ENCODE measurements around the gene RALGDS.

The RALGDS gene

DNA sequence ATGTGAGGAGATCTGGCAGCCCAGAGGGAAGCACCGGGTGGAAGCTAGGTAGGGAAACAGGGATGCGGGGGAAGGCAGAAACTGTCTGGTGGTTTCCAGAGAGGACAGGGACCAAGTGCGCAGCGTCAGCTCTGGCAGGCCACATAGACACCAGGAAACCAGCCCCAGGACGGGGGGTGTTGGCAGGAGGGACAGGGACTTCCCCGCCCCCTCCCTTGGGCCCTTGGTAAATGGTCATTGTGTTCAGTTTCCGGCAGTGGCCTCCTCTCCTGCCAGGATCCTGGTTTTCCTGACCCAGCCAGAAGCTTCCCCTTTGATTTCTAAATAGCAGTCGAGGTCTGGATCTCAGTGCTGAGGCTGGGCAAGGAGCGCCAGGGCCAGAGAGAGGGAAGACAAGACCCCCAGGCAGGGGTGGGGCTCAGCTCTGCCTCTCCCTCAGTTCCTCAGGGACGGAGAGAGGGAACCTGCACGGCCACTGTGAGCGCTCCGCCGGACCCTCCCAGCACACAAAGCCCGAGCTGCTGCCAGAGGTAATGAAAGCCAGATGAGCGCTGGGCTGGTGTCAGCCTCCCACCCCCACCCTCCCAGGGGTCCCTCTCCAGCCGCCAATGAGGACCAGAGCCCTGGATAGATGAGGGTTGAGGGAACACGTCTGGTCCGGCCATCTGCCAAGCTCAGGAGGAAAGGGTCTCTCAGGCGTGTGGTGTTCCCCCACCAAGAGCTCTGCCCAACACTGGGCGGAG, 1.8 kb downstream of the RALGDS start:
- peak; percentile 89 for DNase-seq (ENCODE audit: low spot score)

DNA sequence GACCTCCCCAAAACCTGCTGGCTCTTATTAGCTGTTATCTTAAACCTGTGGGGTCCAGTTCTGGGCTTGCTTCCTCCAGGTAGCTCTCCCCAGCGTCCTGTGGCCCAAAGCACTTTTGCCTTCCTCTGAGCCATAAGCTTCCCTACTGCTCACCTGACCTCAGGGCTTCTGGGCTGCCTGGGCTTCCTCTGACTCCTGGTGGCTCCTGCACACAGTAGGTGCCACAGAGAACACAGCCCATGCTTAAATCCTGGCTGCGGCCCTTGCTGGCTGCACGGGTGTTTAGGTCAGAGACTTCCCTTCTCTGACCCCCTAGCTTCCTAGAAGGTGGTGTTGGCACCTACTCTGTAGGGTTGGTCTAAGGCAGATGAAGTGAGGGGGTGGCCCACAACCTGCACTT, 2.5 kb downstream of the RALGDS start:
- DNase-seq (ENCODE audit: low spot score) = no peak

DNA sequence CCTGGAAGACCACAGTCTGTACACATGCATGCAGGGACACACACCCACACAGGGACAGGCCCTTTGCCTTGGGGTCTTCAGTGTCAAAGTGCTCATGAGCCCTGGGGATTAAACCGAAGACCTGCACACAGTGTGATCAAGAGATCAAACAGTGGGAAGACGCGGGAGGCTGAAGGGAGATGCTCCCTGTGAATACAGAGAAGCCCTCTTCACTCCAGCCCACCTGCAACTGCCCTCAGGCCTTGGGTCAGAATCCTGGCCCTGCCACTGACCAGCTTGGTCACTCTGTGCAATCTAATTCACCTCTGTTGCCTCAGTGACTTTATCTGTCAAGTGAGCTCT, 2.9 kb downstream of the RALGDS start:
- no peak for DNase-seq (ENCODE audit: low spot score)

DNA sequence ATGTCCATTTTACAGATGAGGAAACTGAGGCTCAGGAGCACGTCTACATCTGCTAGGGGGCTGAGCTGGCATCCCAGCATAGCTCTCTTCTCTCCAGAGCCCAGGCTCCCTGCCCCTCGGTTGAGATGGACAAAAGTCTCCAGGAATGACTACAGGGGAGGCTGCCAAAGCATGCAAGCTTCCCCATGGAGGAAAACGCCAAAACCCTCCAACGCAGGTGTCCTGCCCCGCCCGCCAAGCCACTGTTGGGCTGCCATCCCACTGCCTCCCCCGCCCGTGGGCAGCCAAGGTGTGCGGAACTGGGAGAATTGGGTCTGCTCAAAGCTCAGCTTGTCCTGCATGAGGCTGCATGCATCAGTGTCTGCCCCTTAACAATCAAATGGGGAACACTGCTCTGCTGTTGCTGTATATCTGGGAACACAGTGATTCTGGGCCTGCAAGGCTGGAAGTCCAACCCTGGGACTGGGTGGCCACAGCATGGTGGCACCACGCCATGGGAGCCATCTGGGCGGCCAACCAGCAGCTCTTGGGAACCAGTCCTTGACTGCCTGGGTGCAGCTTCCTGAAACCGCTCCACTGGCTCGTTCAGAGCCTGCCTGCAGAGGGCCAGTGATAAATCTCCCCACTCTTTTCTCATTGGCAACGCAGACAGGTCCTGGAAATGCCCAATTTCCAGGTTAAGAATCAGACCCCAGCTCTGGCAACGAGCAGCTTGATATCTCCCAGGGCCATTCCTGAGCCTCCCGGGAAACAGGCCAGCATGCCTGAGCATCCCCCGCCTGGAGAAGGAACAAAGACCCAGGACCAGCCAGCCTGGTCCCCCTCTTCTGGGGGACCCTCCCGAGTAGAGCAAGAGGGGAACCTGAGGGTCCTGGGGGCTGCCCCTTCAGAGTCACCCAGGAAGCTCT, 3.5 kb downstream of the RALGDS start:
- peak; percentile 90 for DNase-seq (ENCODE audit: low spot score)

DNA sequence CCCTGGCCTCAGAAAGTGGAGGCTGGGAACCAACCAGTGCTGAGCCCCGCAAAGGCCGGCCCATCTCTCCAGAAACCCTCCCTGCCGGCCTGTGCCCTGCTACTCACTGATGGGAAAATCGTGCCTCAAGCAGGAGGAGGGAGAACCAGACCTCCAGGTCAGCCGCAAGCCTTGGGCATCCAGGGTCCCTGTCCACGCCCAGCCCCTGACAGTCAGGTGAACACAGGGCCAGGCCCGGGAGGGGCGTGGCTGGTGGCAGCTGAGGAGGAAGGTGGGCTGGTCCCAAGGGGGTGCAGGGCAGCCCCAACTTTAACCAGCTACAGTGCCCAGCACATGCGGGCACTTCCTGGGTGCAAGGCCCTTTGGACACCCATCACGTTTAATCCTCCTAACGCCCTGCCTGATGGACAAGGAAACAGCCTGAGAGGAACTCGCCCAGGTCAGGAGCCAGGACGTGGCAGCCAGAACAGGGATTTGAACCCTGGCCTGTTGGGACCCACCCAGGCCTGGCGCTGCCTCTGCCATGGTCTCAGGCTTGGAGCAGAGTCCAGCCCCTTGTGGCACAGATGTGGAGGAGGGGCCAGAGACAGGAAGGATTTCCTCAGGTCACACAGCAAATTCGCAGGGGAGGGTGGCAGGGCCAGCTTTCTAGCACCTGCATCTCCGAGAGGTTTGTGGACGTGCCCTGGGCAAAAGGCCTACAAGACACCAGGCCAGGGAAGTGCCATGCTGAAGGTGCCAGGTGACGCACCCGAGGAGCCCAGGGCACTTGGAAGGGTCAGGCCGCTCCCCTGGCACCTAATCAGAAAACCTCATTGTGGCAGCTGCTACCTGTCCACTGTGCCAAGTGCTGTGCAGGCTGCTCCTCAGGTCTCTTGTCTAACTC, 4.5 kb downstream of the RALGDS start:
- DNase-seq (ENCODE audit: low spot score) = no peak

DNA sequence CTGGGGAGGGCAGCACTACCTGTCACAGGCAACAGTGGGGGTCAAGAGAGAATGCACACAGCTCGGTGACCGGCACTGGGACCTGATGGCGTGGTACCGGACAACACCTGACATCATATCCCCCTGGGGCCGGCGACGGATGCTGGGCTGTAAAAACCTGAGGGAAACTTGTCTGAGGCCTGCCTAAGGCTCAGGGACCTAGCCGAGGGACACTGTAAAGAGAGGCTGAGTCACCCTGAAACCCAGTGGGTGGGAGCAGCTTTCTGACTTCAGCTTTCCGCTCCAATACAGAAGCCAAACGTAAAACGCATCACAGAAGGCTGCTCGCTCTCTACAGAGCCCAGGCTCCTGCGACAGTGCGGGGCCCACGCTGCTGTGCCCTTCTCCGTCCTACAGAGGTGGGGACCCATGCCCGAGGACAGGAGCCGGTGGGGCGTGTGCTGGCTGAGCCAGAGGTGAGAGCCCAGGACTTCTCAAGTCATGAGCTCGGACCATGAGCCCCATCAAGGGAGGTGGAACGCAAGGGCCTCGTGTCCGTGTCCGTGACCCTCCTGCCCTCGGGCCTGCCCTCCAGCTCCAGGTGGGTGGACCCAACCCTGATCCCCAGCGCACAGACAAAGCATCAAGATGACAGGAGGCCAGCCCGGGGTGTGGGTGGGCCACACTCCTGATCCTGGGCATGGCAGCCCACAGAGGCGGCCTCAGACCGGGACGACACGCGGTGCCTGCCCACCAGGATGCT, 5.3 kb downstream of the RALGDS start:
- no peak for DNase-seq (ENCODE audit: low spot score)

DNA sequence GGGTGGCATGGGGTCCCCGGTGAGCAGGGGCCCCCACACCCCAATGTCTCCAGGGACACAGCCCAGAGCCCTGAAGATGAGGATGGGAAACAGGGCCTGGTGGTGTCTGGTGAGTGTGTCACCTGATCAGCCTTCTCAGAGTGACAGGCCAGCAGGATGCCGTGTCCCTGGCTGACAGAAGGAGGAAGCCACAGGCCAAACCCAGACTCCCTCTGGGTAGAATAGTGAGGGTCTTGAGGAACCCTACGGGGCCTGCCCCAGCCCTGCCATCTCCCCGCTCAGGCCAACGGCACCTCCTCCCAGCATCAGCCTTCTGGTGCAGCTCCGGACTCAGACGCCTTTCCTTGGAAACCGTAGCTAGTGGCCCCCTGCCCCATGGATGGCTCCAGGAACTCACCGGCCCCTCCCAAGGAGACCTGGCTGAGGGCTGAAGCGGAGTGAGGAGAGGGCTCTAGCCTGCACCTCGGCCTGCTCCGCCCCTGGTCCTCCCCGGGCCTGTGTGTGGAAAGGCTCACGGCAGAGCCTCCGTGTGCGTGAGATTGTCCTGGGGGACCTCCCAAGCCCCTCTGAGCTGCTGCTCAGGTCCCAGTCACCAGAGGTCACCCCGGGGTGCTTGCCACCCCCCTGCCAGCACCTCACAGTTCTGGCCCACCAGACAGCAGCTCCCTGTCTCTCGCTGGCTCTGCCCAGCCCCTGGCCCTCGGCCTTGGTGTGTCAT, 6.0 kb downstream of the RALGDS start:
- DNase-seq (ENCODE audit: low spot score) = no peak

DNA sequence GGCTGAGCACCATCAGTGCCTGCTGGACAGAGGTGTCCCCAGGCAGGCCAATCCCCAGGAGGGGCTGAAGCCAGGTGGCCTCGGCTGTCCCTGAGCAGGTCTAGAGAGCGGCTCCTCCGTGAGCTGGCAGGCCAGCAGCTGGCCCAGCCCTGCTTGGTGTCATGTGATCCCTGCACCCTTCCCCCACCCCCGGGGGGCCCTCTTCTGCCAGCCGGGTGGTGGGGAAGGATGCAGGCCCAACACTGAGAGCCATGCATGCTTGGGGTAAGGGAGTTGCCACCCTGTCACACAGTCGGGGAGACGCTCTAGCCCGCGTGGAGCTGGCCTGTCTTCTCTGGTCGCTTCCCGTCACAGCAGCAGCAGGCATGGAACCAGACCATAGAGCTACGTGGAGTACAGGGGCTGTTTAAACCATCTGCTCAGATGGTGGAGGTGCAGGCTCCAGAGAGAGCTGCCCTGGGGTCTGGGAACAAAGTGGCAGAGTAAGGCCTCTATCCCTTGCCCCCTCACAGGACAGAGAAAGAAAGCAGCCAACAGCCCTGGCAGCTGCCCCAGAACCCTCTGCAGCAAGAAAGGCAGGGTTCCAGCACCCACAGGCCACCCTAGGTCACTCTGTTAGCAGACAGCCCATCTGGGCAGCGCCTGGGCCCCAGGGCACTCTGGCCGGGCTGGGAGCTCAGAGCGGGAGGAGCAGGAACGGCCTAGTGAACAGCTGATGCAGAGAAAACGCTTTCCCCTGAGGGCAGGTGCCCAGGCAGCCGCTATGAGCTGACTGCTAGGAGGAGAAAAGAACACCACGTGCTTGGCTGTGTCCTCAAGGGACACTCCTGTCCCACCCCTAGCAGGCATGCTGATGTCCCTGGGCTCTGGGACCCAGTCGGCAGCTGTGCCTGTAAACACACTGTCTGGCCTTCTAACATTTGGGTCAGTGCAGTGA, 6.8 kb downstream of the RALGDS start:
- no peak for DNase-seq (ENCODE audit: low spot score)

DNA sequence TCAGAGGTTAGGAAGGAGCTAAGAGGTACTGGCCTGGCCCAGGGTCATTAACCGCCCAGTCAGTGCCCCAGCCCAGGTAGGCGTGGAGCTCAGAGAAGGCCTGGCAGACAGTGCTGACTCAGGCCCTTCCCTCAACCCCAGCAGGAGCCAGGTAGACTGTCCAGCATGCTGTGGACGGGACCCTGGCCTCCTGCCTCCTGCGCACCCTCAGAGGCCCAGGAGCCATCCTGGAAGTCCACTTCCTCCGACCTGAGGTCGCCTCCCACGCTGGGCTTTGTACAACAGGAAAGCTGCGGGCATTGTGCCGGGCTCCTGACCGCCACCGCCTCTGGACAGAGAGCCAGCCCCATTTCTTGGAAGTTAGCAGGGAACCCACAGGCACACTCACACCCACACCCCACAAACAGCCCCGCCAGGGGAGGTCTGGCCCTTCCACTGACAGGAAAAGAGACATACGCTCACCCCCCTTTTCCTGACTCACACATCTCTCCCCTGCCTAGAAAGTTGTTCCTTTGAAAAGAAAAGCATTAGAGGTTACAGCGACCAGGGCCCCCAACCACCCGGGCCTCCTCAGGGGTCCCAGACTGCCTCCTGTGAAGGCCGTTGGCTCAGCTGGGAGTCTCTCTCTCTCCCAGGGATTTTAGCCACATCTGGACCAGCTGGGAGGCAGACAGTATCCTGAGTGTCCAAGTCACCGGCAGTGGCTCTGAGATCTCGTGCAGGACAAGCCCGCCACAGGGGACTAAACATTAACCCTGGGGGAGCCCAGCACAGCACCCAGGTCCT, 7.7 kb downstream of the RALGDS start:
- DNase-seq (ENCODE audit: low spot score) = no peak

DNA sequence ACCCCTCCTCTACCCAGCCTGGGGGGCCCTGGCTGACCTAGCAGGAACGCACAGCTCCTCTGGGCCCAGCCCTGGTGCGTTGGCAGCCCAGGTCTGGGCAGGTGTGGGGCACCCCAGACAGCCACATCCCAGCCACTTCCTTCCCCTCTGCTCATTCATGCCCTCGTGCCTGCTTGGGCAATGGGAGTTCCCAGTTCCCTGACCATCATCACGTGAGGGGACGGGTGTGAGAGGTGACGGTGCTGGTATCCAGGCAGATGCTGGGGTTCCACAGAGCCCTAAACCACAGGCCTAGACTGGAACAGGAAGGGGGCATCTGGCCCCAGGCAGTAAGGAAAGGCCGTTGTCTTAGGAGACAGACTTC, 8.4 kb downstream of the RALGDS start:
- no peak for DNase-seq (ENCODE audit: low spot score)

DNA sequence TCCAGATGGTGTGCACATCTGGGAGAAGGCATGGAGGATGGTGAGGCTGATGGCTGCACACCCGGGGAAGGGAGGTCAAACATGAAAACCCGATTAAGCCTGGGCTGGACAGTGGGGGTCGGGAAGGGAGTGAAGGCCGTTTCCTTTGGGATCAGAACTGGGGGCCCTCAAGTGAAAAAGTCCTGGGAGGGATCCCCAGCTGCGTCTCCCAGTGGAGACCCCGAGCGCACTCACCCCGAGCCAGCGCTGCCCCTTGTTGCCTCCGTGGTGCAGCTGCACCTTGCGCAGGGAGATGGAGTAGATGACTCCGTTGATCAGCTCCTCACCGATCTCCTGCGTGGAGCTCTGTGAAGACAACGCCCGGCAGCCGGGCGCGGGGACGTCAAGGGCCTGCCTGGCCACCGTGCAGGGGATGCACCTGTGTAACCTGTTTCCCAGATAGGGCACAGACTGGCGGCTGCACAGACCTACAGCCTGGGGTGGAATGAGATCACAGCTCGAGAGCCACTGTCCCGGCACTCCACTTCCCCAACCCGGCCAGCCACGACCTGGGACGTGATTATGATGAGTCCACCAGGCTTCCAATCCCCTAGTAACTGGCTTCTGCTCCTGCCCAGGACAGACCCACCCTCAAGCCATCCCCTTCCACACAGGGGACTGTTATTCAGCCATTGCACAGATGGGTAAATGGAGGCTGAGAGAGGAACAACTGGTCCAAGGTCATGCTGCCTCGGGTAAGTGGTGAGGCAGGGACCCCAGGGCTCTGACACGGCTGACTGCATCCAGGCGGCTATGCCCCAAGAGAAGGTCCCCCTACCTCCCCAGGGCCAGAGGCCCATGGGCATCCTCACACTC, 9.0 kb downstream of the RALGDS start:
- DNase-seq (ENCODE audit: low spot score) = no peak

DNA sequence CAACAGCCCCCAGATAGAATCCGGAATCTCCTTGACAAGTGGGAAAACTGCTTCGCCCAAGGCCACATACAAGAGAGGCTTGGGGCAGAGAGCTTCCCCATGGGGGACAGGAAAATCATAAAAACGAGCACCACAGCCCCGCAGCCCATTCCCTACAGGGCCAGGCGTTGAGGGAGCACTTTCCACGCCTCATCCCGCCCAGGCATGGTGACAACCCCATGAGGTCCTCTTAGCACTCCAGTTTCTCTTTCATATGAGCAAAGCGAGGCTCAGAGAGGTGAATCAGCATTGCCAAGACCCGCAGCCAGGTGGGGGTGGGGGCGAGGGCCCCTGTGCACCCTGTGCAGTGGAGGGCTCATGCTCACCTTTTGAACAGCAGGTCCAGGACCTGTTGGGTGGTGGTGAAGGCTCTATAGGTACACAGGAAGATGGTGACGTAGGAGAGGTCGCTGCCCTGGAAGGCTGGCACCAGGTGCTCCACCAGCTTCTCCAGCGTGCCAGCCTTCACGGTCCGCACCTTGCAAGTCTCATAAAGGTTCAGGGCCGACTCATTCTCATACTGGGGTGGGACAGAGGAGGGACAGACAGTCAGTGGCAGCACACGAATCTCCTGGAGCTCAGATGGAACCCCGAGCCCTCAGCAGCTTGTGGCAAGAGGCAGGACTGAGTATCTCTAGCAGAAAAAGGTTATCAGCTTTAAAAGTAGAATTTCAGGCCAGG, 10.9 kb downstream of the RALGDS start:
- DNase-seq (ENCODE audit: low spot score) = no peak

DNA sequence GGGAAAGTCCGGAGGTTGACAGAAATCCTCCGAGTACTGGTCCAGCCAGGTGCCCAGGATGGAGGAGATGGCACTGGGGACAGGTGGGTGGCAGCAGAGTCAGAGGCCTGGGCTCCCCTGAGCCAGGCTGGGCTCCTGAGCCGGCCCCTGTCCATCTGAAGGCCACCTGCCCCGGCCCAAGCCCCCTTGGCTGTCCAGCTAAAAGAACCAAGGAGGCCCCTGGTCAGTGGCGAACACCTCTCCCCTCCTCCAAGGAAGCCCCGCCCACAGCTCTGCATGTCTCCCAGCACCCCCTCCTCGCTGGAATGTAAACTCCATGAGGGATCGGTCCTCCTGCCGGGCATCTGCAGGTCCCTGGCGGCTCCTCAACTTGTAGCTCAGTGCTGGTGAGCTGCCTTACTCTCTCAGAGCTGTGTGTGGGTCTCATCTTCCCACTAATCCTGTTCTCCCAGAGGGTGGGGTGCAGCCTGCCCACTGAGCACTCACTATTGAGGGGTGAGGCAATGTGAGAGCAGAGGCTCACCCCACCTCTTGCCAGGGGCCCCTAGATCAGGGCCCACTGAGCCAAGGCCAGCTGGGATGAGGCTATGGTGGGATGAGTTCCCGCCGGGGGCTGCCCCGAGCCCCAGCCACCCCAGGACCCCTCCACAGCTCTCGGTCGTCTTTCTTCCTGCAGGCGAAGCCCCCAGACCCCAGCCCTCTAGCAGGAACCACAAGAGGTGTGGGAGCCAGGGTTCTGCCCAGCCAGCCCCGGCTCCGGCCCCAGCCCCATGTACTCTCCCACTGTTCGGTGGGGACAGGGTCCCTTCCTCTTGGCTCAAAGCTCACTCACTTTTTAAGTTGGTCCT, 12.0 kb downstream of the RALGDS start:
- DNase-seq (ENCODE audit: low spot score) = no peak

DNA sequence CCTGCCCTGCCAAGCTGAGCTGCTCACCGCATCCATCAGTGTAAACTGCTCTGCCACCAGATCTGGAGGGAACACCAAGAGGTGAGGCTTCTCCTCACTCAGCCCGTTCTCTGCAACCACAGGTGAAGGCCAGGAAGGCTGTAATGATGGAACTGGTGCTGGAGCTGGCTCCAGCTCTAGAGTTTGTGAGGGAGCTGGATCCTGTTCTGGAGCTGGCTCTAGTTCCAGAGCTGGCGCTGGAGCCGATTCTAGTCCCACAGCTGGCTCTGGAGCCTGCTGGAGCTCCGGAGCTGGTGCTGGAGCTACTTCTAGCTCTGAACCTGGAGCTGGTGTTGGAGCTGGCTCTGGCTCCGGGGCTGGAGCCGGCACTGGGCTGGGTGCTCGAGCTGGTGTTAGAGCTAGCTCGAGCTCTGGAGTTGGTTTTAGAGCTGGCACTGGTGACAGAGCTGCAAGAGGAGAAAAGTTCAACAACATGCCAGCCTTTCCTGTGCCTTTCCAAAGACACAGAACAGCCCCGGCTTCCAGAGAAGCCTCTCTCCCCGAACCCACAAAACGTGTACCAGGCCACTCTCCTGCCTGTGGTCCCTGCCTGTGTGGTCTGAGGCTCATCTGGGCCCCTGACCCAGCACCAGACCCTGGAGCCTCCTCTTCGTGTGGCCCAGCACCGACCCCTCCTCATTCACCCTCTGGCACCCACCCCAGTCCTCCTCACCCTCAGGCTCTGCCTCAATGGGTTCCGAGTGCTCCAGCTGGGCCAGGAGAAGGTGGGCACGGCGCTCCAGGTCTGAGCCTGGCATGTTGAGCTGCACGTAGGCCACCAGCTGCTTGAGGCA, 12.9 kb downstream of the RALGDS start:
- DNase-seq (ENCODE audit: low spot score) = no peak

DNA sequence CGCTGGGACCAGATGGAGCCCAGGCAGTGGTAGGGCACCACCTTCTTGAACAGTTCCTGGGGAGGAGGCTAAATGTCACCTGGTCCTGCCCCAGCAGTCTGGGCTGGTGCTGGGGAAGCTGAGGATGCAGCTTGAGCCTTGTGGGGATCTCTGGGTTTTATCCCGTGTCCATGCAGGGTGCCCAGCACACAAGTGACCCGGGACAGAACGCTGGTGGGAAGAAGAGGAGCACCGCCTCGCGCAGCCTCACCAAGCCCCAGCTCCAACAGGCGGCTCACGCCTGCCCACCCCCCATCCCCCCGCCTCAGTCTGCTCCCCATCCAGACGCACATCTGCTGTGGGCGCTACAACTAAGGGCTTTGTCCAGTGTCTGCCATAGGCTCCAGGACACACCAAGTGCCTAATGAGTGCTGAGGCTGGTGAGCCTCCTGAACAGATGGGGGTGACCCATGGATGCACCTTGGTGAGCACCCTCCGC, 13.8 kb downstream of the RALGDS start:
- DNase-seq (ENCODE audit: low spot score) = no peak
